DOHH2 (cell line): ENCODE data around the gene TRIP6.

Experiments used
- CTCF ChIP-seq: fragments of 200-600 bp; sonication (generic); IDR thresholded peaks from one replicate; pipeline ENCODE4 v1.5.1; 2014; ENCODE audit warnings: antibody characterized with exemption, mild to moderate bottlenecking, low read depth, low read length; ENCODE audit not compliant: poor library complexity, severe bottlenecking
- EZH2phosphoT487 ChIP-seq: fragments of 200-600 bp; sonication (generic); IDR thresholded peaks from 2 replicates; pipeline ENCODE4 v1.6.1; 2017; ENCODE audit warnings: borderline replicate concordance, mild to moderate bottlenecking, antibody characterized with exemption, low read length, moderate library complexity, mixed read lengths

GRCh38 chr7:100854146-100854895, 12.9 kb upstream of the TRIP6 start:
- no peak for TF ChIP-seq CTCF
- TF ChIP-seq EZH2phosphoT487: no peak
